Bronchial epithelial cell (primary cell): ENCODE data around the gene SLC23A2. TPM values are rescaled to one million over a fixed set of nuclear protein-coding genes. Genes with fewer than 3 reads are reported as not detected.
"Not testable (repeated sequence)": the region's sequence is repeated elsewhere in the genome, so short reads cannot be mapped to it uniquely, and the experiment has no call there.

Source experiments
- DNase-seq: peaks from one replicate; pipeline ENCODE4 v3.0.0-alpha.2; 2010; ENCODE audit warnings: low read depth
- FAIRE-seq: peaks from 2 replicates; lab custom pipeline; 2011; peaks lifted over from hg19 to GRCh38; lab: Jason Lieb, UNC
- H3K27me3 ChIP-seq: 2 replicates; pipeline ENCODE4 v1.5.1; 2011; ENCODE audit warnings: low read length; ENCODE audit not compliant: control insufficient read depth, insufficient read depth
- H3K36me3 ChIP-seq: 2 replicates; pipeline ENCODE4 v1.5.1; 2011; ENCODE audit warnings: low read length; ENCODE audit not compliant: control insufficient read depth, insufficient read depth
- H3K4me3 ChIP-seq: 2 replicates; pipeline ENCODE4 v1.5.1; 2011; ENCODE audit warnings: mild to moderate bottlenecking, low read depth, low read length, control low read depth
- total RNA-seq: library from RNA; depleted of rRNA; stranded (reverse); fragments of >200 nt; gene quantifications from 2 replicates; pipeline ENCODE4 v1.2.1, GENCODE V29; 2014
- TF ChIP-seq, protein P1 (sequence below): IDR thresholded peaks from 2 replicates; pipeline ENCODE4 v1.5.1; 2011; ENCODE audit warnings: mild to moderate bottlenecking, moderate library complexity, low read length, control low read depth, inconsistent platforms; ENCODE audit not compliant: insufficient read depth, severe bottlenecking

The SLC23A2 gene
- total RNA-seq, 1 donor from 2014 or later: 7.6 TPM

DNA sequence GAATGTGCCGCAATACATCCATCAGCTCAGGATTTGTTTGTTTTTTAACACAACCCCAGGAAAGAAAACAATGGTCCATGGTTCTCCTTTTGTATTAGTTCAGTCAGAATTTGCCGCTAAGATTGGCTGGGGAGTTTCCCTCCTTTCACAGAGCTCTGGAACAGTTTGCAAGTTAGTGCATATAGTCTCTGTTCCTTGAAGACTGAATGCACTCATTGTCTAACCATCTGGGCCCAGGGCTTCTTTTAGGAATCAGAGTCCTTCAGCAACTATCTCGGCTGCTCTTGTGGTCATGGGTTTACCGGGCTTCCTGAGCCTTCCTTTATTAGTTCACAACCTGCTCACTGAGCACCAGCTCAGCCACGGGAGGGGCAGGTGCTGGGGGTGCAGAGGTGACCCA lies 121.3 kb downstream of the SLC23A2 start:
- H3K36me3 ChIP-seq: peaks cover 3% of the 10 kb centered on the region
- H3K4me3 ChIP-seq: no peak overlapping the region
- no peaks in the 10 kb centered on the region for H3K27me3 ChIP-seq
- FAIRE-seq (no peak), DNase-seq (no peak)
- TF ChIP-seq, protein P1, sequence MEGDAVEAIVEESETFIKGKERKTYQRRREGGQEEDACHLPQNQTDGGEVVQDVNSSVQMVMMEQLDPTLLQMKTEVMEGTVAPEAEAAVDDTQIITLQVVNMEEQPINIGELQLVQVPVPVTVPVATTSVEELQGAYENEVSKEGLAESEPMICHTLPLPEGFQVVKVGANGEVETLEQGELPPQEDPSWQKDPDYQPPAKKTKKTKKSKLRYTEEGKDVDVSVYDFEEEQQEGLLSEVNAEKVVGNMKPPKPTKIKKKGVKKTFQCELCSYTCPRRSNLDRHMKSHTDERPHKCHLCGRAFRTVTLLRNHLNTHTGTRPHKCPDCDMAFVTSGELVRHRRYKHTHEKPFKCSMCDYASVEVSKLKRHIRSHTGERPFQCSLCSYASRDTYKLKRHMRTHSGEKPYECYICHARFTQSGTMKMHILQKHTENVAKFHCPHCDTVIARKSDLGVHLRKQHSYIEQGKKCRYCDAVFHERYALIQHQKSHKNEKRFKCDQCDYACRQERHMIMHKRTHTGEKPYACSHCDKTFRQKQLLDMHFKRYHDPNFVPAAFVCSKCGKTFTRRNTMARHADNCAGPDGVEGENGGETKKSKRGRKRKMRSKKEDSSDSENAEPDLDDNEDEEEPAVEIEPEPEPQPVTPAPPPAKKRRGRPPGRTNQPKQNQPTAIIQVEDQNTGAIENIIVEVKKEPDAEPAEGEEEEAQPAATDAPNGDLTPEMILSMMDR: no peak

DNA sequence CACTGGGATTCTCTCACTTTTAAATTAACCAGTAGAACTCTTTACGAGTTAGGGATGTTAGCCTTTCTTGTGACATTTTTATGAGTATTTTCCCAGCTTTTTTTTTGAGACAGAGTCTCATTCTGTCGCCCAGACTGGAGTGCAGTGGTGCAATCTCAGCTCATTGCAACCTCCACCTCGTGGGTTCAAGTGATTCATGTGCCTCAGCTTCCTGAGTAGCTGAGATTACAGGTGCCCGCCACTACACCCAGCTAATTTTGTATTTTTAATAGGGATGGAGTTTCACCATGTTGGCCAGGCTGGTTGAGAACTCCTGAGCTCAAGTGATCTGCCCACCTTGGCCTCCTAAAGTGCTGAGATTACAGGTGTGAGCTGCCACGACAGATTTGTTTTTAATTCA lies 123.2 kb downstream of the SLC23A2 start:
- not testable (repeated sequence) for DNase-seq, FAIRE-seq, H3K27me3 ChIP-seq, H3K36me3 ChIP-seq, H3K4me3 ChIP-seq

DNA sequence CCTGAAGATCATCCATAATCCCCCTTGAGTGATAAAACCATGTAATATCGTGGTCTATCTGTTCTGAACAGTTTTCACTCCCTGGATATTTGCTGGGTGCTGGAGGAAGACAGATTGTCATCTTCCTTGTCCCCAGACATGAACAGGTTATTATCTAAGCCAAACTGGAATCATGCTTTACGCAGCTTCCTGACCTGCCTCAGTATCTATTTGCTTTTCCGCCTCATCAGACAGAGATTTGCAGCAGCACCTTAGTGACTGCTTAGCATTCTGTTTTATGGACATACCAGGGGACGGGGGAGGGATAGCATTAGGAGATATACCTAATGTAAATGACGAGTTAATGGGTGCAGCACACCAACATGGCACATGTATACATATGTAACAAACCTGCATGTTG lies 124.6 kb downstream of the SLC23A2 start:
- DNase-seq: no peak
- TF ChIP-seq, protein P1: no peak
- Histone ChIP-seq H3K36me3 (peaks cover 7% of the 10 kb centered on the region), H3K4me3 (no peak overlapping the region), H3K27me3 (no peaks in the 10 kb centered on the region)
- FAIRE-seq: no peak

DNA sequence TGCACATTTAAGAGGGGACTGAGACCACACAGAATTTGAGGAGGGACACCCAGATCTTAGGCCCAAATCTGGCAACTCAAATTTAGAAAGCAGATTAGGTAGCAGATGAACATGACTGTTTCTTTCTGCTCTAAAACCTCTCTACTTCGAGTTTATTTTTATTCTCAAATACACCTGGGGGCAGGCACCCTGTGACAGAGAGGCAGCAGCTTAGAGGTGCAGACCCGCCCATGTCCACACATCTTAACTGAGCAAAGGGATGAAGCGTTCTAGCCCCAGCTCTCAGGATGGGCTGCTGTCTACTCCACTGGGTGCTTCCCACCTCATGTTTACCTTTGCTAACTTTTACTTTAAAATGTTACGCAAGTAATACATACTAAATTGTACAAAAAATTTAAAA lies 125.0 kb downstream of the SLC23A2 start:
- H3K4me3 ChIP-seq: no peak overlapping the region
- TF ChIP-seq, protein P1: no peak
- DNase-seq (no peak), FAIRE-seq (no peak)
- H3K36me3 ChIP-seq: peaks cover 7% of the 10 kb centered on the region
- no peaks in the 10 kb centered on the region for H3K27me3 ChIP-seq

DNA sequence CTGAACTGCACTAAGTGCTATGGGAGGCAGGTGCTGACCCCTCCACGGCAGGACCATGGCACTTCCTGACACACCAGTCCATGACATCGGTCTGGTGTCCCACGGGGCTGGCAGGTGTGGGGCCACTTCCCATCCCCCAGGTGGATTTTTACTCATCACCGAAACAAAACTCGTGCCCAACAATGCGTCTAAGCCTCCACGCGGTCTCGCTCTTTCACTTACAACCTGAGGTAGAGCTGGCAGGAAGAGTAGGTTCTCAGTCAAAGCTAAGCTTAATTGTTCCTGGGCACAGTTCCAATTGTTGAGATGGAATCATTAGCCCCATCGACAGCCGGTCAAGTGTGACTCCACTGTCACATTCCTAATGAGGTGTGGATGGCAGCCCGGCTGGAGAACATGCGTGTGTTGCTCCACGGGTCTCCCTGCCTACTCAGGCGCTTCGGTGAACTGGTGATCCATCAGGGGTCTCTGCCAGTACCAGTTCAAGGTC lies 125.7 kb downstream of the SLC23A2 start:
- Histone ChIP-seq H3K36me3 (peaks cover 7% of the 10 kb centered on the region), H3K4me3 (no peak overlapping the region), H3K27me3 (no peaks in the 10 kb centered on the region)
- TF ChIP-seq, protein P1: no peak
- no peak for DNase-seq
- no peak for FAIRE-seq

DNA sequence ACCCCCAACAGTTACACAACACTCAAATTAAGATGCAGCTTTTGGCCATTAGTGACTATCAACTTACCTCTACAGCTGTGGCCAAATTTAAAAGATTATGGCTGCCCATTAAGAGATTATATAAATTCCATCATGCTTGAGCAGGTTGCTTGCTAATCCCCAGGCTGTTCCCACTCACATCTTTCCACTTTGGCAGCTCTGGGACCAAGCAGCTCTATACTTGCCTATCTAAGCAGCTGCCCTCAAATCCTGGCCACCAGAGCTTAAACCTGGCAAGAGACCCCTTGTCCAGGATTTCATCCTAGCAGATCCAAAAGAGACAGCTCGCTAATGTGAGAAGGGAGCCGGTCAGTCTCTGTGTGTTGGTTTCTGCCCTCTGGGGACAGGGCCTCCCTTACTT lies 127.9 kb downstream of the SLC23A2 start:
- DNase-seq (no peak), FAIRE-seq (peak; percentile 62)
- Histone ChIP-seq H3K4me3 (no peak overlapping the region), H3K27me3 (no peaks in the 10 kb centered on the region), H3K36me3 (peaks cover 6% of the 10 kb centered on the region)
- TF ChIP-seq, protein P1: no peak
